IMR-90 (cell line): ENCODE results near the gene PTPRG.

Experiments used
- BHLHE40 ChIP-seq: fragments of 150-350 bp; IDR thresholded peaks from 2 replicates; pipeline ENCODE4 v1.6.1; 2016; ENCODE audit warnings: mild to moderate bottlenecking, low read depth, low read length
- FOS ChIP-seq: fragments of 150-350 bp; IDR thresholded peaks from 2 replicates; pipeline ENCODE4 v1.6.1; 2016; ENCODE audit warnings: low read depth, low read length
- MAZ ChIP-seq: IDR thresholded peaks from 2 replicates; pipeline ENCODE4 v1.6.1; 2012; ENCODE audit warnings: low read depth, mild to moderate bottlenecking, low read length, improper control_type of control experiment, moderate library complexity, borderline replicate concordance
- POLR2A ChIP-seq: IDR thresholded peaks from 2 replicates; pipeline ENCODE4 v1.6.1; 2012; ENCODE audit warnings: mild to moderate bottlenecking, low read depth, low read length
- RCOR1 ChIP-seq: IDR thresholded peaks from 2 replicates; pipeline ENCODE4 v1.6.1; 2012; ENCODE audit warnings: mild to moderate bottlenecking, low read length, improper control_type of control experiment; ENCODE audit not compliant: insufficient replicate concordance
- SMC3 ChIP-seq: fragments of 150-350 bp; IDR thresholded peaks from 2 replicates; pipeline ENCODE4 v1.6.1; 2016; ENCODE audit warnings: low read depth, mild to moderate bottlenecking, antibody characterized with exemption, low read length, moderate library complexity
- TF ChIP-seq, protein P1 (sequence below): fragments of 150-350 bp; IDR thresholded peaks from 2 replicates; pipeline ENCODE4 v1.6.1; 2017; ENCODE audit warnings: mild to moderate bottlenecking, antibody characterized with exemption, low read length, low read depth
- TF ChIP-seq, protein P2 (sequence below): conservative IDR thresholded peaks from 2 replicates; pipeline ENCODE4 v1.5.1; 2012; ENCODE audit warnings: mild to moderate bottlenecking, low read depth, low read length, improper control_type of control experiment

DNA sequence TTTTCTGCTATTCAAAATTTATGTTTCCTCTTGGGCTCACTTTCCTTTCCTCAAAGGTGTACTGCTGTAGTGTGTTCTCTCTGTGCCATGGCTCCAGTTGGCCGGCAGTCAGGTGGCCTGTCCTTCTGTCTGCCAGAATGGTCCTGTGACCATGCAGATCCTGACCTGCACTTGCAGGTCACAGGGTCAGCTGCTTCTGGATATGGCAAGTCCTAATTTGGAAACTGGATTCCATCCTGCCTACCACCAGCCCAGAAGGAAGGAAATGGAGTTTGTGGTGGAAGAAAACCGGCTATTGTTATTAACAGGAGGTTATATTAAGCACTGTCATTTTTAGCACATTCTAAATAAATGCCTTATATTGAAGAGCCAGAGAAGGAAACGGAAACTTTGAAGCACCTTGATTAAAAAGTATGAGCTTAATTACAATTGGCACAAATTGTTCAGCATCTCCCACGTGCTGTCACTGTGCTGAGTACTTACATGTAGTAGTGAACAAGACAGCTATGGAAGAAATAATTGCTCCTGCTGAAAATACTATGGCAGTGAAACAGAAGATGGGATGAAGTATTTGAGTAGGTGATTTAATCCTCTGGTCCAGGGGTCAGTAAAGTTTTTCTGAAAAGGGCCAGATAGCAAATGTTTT is 362.8 kb downstream of the PTPRG start:
- TF ChIP-seq, protein P1, sequence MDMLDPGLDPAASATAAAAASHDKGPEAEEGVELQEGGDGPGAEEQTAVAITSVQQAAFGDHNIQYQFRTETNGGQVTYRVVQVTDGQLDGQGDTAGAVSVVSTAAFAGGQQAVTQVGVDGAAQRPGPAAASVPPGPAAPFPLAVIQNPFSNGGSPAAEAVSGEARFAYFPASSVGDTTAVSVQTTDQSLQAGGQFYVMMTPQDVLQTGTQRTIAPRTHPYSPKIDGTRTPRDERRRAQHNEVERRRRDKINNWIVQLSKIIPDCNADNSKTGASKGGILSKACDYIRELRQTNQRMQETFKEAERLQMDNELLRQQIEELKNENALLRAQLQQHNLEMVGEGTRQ = no peak
- TF ChIP-seq, protein P2, sequence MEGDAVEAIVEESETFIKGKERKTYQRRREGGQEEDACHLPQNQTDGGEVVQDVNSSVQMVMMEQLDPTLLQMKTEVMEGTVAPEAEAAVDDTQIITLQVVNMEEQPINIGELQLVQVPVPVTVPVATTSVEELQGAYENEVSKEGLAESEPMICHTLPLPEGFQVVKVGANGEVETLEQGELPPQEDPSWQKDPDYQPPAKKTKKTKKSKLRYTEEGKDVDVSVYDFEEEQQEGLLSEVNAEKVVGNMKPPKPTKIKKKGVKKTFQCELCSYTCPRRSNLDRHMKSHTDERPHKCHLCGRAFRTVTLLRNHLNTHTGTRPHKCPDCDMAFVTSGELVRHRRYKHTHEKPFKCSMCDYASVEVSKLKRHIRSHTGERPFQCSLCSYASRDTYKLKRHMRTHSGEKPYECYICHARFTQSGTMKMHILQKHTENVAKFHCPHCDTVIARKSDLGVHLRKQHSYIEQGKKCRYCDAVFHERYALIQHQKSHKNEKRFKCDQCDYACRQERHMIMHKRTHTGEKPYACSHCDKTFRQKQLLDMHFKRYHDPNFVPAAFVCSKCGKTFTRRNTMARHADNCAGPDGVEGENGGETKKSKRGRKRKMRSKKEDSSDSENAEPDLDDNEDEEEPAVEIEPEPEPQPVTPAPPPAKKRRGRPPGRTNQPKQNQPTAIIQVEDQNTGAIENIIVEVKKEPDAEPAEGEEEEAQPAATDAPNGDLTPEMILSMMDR = no peak
- TF ChIP-seq POLR2A (no peak), FOS (no peak), RCOR1 (no peak), BHLHE40 (no peak), MAZ (no peak), SMC3 (no peak)
